IMR-90 (cell line): ENCODE results near the gene PLCB4. TPM values are rescaled to one million over a fixed set of nuclear protein-coding genes. Genes with fewer than 3 reads are reported as not detected.

Experiments
- ATAC-seq: fragments of 200-7000 bp; cut with Tn5 transposase; 2 replicates; pipeline ENCODE4 v1.9.1; 2020; ENCODE audit warnings: low read depth, mild to moderate bottlenecking, moderate library complexity
- BruUV-seq: library from RNA; stranded (reverse); fragments of 400-500 nt; replicated peaks from 2 replicates; lab custom pipeline; 2021; lab: Mats Ljungman, UMichigan
- CTCF ChIA-PET: fragments of 300-600 bp; formaldehyde crosslinking; extraction: SDS; loops from one replicate; lab custom pipeline; 2021; ENCODE audit warnings: antibody characterized with exemption; lab: Yijun Ruan, JAX
- POLR2A ChIA-PET: fragments of 300-600 bp; sonication (Branson Sonifier 250); formaldehyde crosslinking; loops from one replicate; lab custom pipeline; 2022; ENCODE audit warnings: antibody characterized with exemption; ENCODE audit not compliant: unreplicated experiment; lab: Charles Lee
- DNase-seq: peaks from one replicate; pipeline ENCODE4 v3.0.0; 2013
- H2AFZ ChIP-seq: replicated peaks from 2 replicates; pipeline ENCODE3; 2013; ENCODE audit warnings: low read length, mild to moderate bottlenecking; ENCODE audit not compliant: poor library complexity
- H2AK5ac ChIP-seq: 2 replicates; pipeline ENCODE4 v1.6.1; 2013; ENCODE audit warnings: low read depth, low read length, inconsistent platforms
- H2AK9ac ChIP-seq: replicated peaks from 2 replicates; pipeline ENCODE3; 2013; ENCODE audit warnings: mild to moderate bottlenecking, low read depth, low read length, moderate library complexity; ENCODE audit not compliant: poor library complexity
- H2BK120ac ChIP-seq: 2 replicates; pipeline ENCODE4 v1.6.1; 2013; ENCODE audit warnings: low read depth, low read length, inconsistent platforms
- H2BK15ac ChIP-seq: 3 replicates; pipeline ENCODE4 v1.6.1; 2013; ENCODE audit warnings: low read depth, low read length, inconsistent platforms
- H2BK20ac ChIP-seq: 2 replicates; pipeline ENCODE4 v1.6.1; 2013; ENCODE audit warnings: low read depth, mild to moderate bottlenecking, inconsistent platforms, low read length, moderate library complexity
- H2BK5ac ChIP-seq: 2 replicates; pipeline ENCODE4 v1.6.1; 2013; ENCODE audit warnings: mild to moderate bottlenecking, low read depth, low read length, inconsistent platforms; ENCODE audit not compliant: poor library complexity, severe bottlenecking
- H3K14ac ChIP-seq: replicated peaks from 2 replicates; pipeline ENCODE4 v1.6.1; 2013; ENCODE audit warnings: low read depth, low read length, inconsistent platforms
- H3K18ac ChIP-seq: 2 replicates; pipeline ENCODE4 v1.6.1; 2013; ENCODE audit warnings: low read depth, low read length, control low read depth
- H3K23ac ChIP-seq: 2 replicates; pipeline ENCODE4 v1.6.1; 2013; ENCODE audit warnings: low read depth, low read length, inconsistent platforms
- H3K27ac ChIP-seq: 2 replicates; pipeline ENCODE4 v1.5.1; 2013; ENCODE audit warnings: mild to moderate bottlenecking, control low read depth, low read length; ENCODE audit not compliant: insufficient read depth
- H3K27me3 ChIP-seq: 2 replicates; pipeline ENCODE4 v1.6.1; 2013; ENCODE audit warnings: low read length; ENCODE audit not compliant: control insufficient read depth, insufficient read depth
- H3K36me3 ChIP-seq: 2 replicates; pipeline ENCODE4 v1.6.1; 2013; ENCODE audit warnings: low read length, mixed read lengths; ENCODE audit not compliant: control insufficient read depth, insufficient read depth
- H3K4ac ChIP-seq: 2 replicates; pipeline ENCODE4 v1.6.1; 2013; ENCODE audit warnings: low read depth, low read length, inconsistent platforms
- H3K4me1 ChIP-seq: 2 replicates; pipeline ENCODE4 v1.6.1; 2013; ENCODE audit warnings: low read length, mixed read lengths; ENCODE audit not compliant: control insufficient read depth, insufficient read depth
- H3K4me2 ChIP-seq: 2 replicates; pipeline ENCODE4 v1.6.1; 2013; ENCODE audit warnings: low read depth, mild to moderate bottlenecking, control low read depth, low read length, moderate library complexity
- H3K4me3 ChIP-seq: 2 replicates; pipeline ENCODE4 v1.5.1; 2013; ENCODE audit warnings: low read depth, mild to moderate bottlenecking, control low read depth, low read length, moderate library complexity; ENCODE audit not compliant: insufficient read depth
- H3K56ac ChIP-seq: 2 replicates; pipeline ENCODE4 v1.6.1; 2013; ENCODE audit warnings: low read length, inconsistent platforms; ENCODE audit not compliant: insufficient read depth; ENCODE audit errors: extremely low read depth
- H3K79me1 ChIP-seq, 2 experiments: 2 replicates each; pipeline ENCODE4 v1.6.1; 2013; ENCODE audit warnings: low read length in 2 of 2, inconsistent platforms in 1 of 2, low read depth in 1 of 2
- H3K9ac ChIP-seq: 2 replicates; pipeline ENCODE4 v1.6.1; 2013; ENCODE audit warnings: low read depth, low read length, control low read depth
- H3K9me1 ChIP-seq: 2 replicates; pipeline ENCODE4 v1.6.1; 2013; ENCODE audit warnings: low read length, inconsistent platforms; ENCODE audit not compliant: insufficient read depth
- H3K9me3 ChIP-seq: 2 replicates; pipeline ENCODE4 v1.6.1; 2013; ENCODE audit warnings: low read length; ENCODE audit not compliant: control insufficient read depth, insufficient read depth
- H4K20me1 ChIP-seq: 2 replicates; pipeline ENCODE4 v1.6.1; 2013; ENCODE audit warnings: low read length, inconsistent platforms; ENCODE audit not compliant: insufficient read depth
- H4K5ac ChIP-seq: 2 replicates; pipeline ENCODE4 v1.6.1; 2013; ENCODE audit warnings: mild to moderate bottlenecking, low read depth, low read length, control low read depth
- H4K8ac ChIP-seq, 2 experiments: 2 replicates each; pipeline ENCODE4 v1.6.1; 2013; ENCODE audit warnings: low read depth in 2 of 2, low read length in 2 of 2, control low read depth in 1 of 2, inconsistent platforms in 1 of 2
- H4K91ac ChIP-seq: 2 replicates; pipeline ENCODE4 v1.6.1; 2013; ENCODE audit warnings: low read depth, low read length, inconsistent platforms; ENCODE audit not compliant: insufficient read depth
- BHLHE40 ChIP-seq: fragments of 150-350 bp; IDR thresholded peaks from 2 replicates; pipeline ENCODE4 v1.6.1; 2016; ENCODE audit warnings: mild to moderate bottlenecking, low read depth, low read length
- CEBPB ChIP-seq: IDR thresholded peaks from 2 replicates; pipeline ENCODE4 v1.6.1; 2012; ENCODE audit warnings: low read depth, low read length, improper control_type of control experiment
- CHD1 ChIP-seq: IDR thresholded peaks from 2 replicates; pipeline ENCODE4 v1.6.1; 2012; ENCODE audit warnings: low read depth, low read length, improper control_type of control experiment
- CTCF ChIP-seq: conservative IDR thresholded peaks from 2 replicates; pipeline ENCODE4 v1.5.1; 2012; ENCODE audit warnings: mild to moderate bottlenecking, low read depth, low read length, improper control_type of control experiment
- ELK1 ChIP-seq: fragments of 150-350 bp; IDR thresholded peaks from 2 replicates; pipeline ENCODE4 v1.6.1; 2016; ENCODE audit warnings: low read depth, mild to moderate bottlenecking, low read length, moderate library complexity, borderline replicate concordance
- MAFK ChIP-seq: IDR thresholded peaks from 2 replicates; pipeline ENCODE4 v1.6.1; 2012; ENCODE audit warnings: low read depth, low read length, improper control_type of control experiment
- MAZ ChIP-seq: IDR thresholded peaks from 2 replicates; pipeline ENCODE4 v1.6.1; 2012; ENCODE audit warnings: low read depth, mild to moderate bottlenecking, low read length, improper control_type of control experiment, moderate library complexity, borderline replicate concordance
- MXI1 ChIP-seq: IDR thresholded peaks from 2 replicates; pipeline ENCODE4 v1.6.1; 2012; ENCODE audit warnings: low read depth, mild to moderate bottlenecking, low read length, moderate library complexity, borderline replicate concordance
- NFE2L2 ChIP-seq: fragments of 150-350 bp; IDR thresholded peaks from 2 replicates; pipeline ENCODE4 v1.6.1; 2016; ENCODE audit warnings: low read depth, mild to moderate bottlenecking, low read length
- POLR2A ChIP-seq: IDR thresholded peaks from 2 replicates; pipeline ENCODE4 v1.6.1; 2012; ENCODE audit warnings: mild to moderate bottlenecking, low read depth, low read length
- RAD21 ChIP-seq: IDR thresholded peaks from 2 replicates; pipeline ENCODE4 v1.6.1; 2012; ENCODE audit warnings: low read length, improper control_type of control experiment
- RCOR1 ChIP-seq: IDR thresholded peaks from 2 replicates; pipeline ENCODE4 v1.6.1; 2012; ENCODE audit warnings: mild to moderate bottlenecking, low read length, improper control_type of control experiment; ENCODE audit not compliant: insufficient replicate concordance
- RFX5 ChIP-seq: IDR thresholded peaks from 2 replicates; pipeline ENCODE4 v1.8.0; 2012; ENCODE audit warnings: low read depth, mild to moderate bottlenecking, low read length, moderate library complexity
- SMC3 ChIP-seq: fragments of 150-350 bp; IDR thresholded peaks from 2 replicates; pipeline ENCODE4 v1.6.1; 2016; ENCODE audit warnings: low read depth, mild to moderate bottlenecking, antibody characterized with exemption, low read length, moderate library complexity
- USF2 ChIP-seq: fragments of 150-350 bp; IDR thresholded peaks from 2 replicates; pipeline ENCODE4 v1.6.1; 2017; ENCODE audit warnings: mild to moderate bottlenecking, antibody characterized with exemption, low read length, low read depth
- WGBS, 2 experiments: methylation state at CpG; one replicate each; pipeline versions ENCODE4 v1.1.5 to v1.1.7; 2013; ENCODE audit warnings: missing lambda C conversion rate in 2 of 2; ENCODE audit not compliant: insufficient read length in 1 of 2; ENCODE audit errors: extremely low coverage in 2 of 2; 5-methylcytosine and 5-hydroxymethylcytosine counted together
- dilution Hi-C: fragments of 300-500 bp; cut with HindIII; formaldehyde crosslinking; loops from one replicate; pipeline ENCODE4 v1.14.3; 2018; ENCODE audit warnings: low sequenced_read_pairs; ENCODE audit not compliant: unreplicated experiment
- in situ Hi-C: fragments of 300-500 bp; cut with MboI; formaldehyde crosslinking; loops from 3 replicates; pipeline ENCODE4 v1.14.3; 2019; ENCODE audit warnings: low sequenced_read_pairs, inconsistent platforms, mixed read lengths
- intact Hi-C: fragments of 100-400 bp; cut with micrococcal nuclease; formaldehyde crosslinking; loops from 2 replicates; pipeline ENCODE4 v1.10.0; 2022
- polyA plus RNA-seq, 3 experiments: library from polyadenylated mRNA; depleted of rRNA; stranded (reverse); fragments of >200 nt; gene quantifications; 2 replicates each; pipeline ENCODE4 v1.2.3, GENCODE V29; 2012; ENCODE audit warnings: low replicate concordance in 1 of 3
- total RNA-seq: library from RNA; depleted of rRNA; stranded (reverse); fragments of >200 nt; gene quantifications from 2 replicates; pipeline ENCODE4 v1.2.3, GENCODE V29; 2012

The PLCB4 gene
- total and polyA plus RNA-seq, 2 of the 4 experiments (the other 2 are of a cell fraction), result 12.5 to 24.0 TPM

GRCh38 chr20:9150679-9151078 lies 81.8 kb downstream of the PLCB4 start:
- dilution Hi-C loops, result no loop called here
- POLR2A ChIA-PET, result no interaction called here
- CTCF ChIA-PET, result interaction anchor here (0.6 kb wide), 1 partner anchor 223 kb away, joined by 3 read pairs; no protein-coding TSS in a partner anchor
- no peak overlapping the region for H3K23ac ChIP-seq
- no peak overlapping the region for H3K14ac ChIP-seq
- no peak overlapping the region for H2AK5ac ChIP-seq
- TF ChIP-seq BHLHE40 (no peak), MAZ (no peak), NFE2L2 (no peak), MAFK (no peak), RFX5 (no peak), MXI1 (no peak), POLR2A (no peak), RAD21 (no peak), SMC3 (no peak), CTCF (no peak), RCOR1 (no peak), USF2 (no peak), ELK1 (no peak), CHD1 (no peak), CEBPB (no peak)
- no peak overlapping the region for H3K4ac ChIP-seq
- H3K9me1 ChIP-seq, result peaks cover 16% of the 10 kb centered on the region
- H3K9me3 ChIP-seq, result peaks cover 5% of the 10 kb centered on the region; the same call in 1 of the 2 replicates
- no CpG with 5 or more reads among the region's 3 CpGs for WGBS, 2 experiments
- no peak overlapping the region for H3K18ac ChIP-seq
- peaks cover 7% of the 10 kb centered on the region for H3K4me1 ChIP-seq
- no peak overlapping the region for H2BK15ac ChIP-seq
- no peak overlapping the region for H4K8ac ChIP-seq
- H3K56ac ChIP-seq, result no peak overlapping the region
- H2BK120ac ChIP-seq, result no peak overlapping the region
- no peak overlapping the region for H2BK5ac ChIP-seq
- no peaks in the 10 kb centered on the region; the same call in 1 of the 2 replicates for H3K36me3 ChIP-seq
- H3K27me3 ChIP-seq, result no peaks in the 10 kb centered on the region
- BruUV-seq, result no TSS peak
- DNase-seq (no peak), ATAC-seq (no peak)
- H4K5ac ChIP-seq, result no peak overlapping the region
- peaks cover 15% of the 10 kb centered on the region for H4K20me1 ChIP-seq
- H2AFZ ChIP-seq, result no peak overlapping the region
- H4K91ac ChIP-seq, result no peak overlapping the region
- peaks cover 40 to 72% of the 10 kb centered on the region in 2 experiments for H3K79me1 ChIP-seq
- H2BK20ac ChIP-seq, result no peak overlapping the region
- in situ Hi-C loops, result no loop called here
- no peak overlapping the region for H3K9ac ChIP-seq
- intact Hi-C loops, result no loop called here
- no peak overlapping the region for H3K27ac ChIP-seq
- H2AK9ac ChIP-seq, result no peak overlapping the region
- H3K4me2 ChIP-seq, result no peak overlapping the region
- H3K4me3 ChIP-seq, result no peak overlapping the region
